Measurements from ENCODE around the gene CCDC13.
"Not testable (repeated sequence)": the region's sequence is repeated elsewhere in the genome, so short reads cannot be mapped to it uniquely, and the experiment has no call there.

Gene CCDC13

GRCh38 chr3:42772670-42773408, at the start of gene CCDC13:
TSS of gene CCDC13 (minus strand) at chr3:42773253. CDS start at chr3:42758345, 14,908 bp downstream.
- peaks cover 14% of the 10 kb centered on the region; the same call in 1 of the 2 replicates for H3K9me3 ChIP-seq (ENCODE audit: control insufficient read depth, insufficient read depth, low read depth, low read length)
- H3K9ac ChIP-seq (ENCODE audit: low read length) = no peak within 1 kb of the TSS
- no peaks in the 10 kb centered on the region for H3K36me3 ChIP-seq (ENCODE audit: control insufficient read depth, insufficient read depth, low read length)
- H3K27ac ChIP-seq (ENCODE audit: low read depth, low read length) = no peak within 1 kb of the TSS
- peaks cover 14% of the 10 kb centered on the region for H3K27me3 ChIP-seq (ENCODE audit: control insufficient read depth, insufficient read depth, low read length)
- H3K4me1 ChIP-seq (ENCODE audit: control insufficient read depth, insufficient read depth, low read length) = no peaks in the 10 kb centered on the region
- H3K4me3 ChIP-seq (ENCODE audit: low read depth, low read length) = peak within 1 kb of the TSS; percentile 63

DNA sequence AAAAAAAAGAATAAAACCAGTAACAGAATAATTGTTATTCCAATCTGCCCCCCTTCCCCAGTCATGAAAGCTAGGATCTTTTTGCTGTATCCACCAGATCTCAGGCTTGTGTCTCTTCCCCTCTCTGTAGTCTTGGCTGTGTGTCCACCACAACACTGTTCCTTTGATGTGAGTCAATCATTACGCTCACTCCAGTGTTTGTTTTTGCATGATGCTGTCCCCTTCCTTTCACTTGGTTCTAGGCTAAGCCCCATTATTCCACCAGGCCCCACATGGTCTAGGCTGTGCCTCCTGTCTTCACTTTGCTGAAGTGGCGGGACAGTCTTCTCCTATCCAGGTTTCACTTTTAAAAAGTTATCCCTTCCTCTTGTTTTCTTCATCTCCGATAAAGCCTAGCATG, 49.8 kb upstream of the CCDC13 start:
- Histone ChIP-seq H3K4me1 (ENCODE audit: control insufficient read depth, insufficient read depth, low read length) (peaks cover 5% of the 10 kb centered on the region), H3K4me3 (ENCODE audit: low read depth, low read length) (no peak overlapping the region), H3K27ac (ENCODE audit: low read depth, low read length) (no peak overlapping the region), H3K9me3 (ENCODE audit: control insufficient read depth, insufficient read depth, low read depth, low read length) (0 out of 2 replicates have a peak, but pooled peaks cover 4% of the 10 kb centered on the region), H3K9ac (ENCODE audit: low read length) (no peak overlapping the region), H3K27me3 (ENCODE audit: control insufficient read depth, insufficient read depth, low read length) (no peaks in the 10 kb centered on the region), H3K36me3 (ENCODE audit: control insufficient read depth, insufficient read depth, low read length) (no peaks in the 10 kb centered on the region)

DNA sequence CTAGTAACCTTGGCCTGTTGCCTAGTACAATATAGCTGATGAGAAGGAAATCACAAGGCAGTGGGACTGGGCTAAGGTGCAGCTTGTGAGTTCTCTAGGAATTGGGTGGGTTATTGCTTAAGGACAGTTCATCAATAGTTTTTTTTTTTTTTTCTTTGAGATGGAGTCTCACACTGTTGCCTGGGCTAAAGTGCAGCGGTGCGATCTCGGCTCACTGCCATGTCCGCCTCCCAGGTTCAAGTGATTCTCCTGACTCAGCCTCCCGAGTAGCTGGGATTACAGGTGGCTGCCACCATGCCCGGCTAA, 47.6 kb upstream of the CCDC13 start:
- peaks cover 5% of the 10 kb centered on the region for H3K4me1 ChIP-seq (ENCODE audit: control insufficient read depth, insufficient read depth, low read length)
- 0 out of 2 replicates have a peak, but pooled peaks cover 4% of the 10 kb centered on the region for H3K9me3 ChIP-seq (ENCODE audit: control insufficient read depth, insufficient read depth, low read depth, low read length)
- H3K4me3 ChIP-seq (ENCODE audit: low read depth, low read length) = no peak overlapping the region
- no peaks in the 10 kb centered on the region for H3K27me3 ChIP-seq (ENCODE audit: control insufficient read depth, insufficient read depth, low read length)
- H3K9ac ChIP-seq (ENCODE audit: low read length) = no peak overlapping the region
- H3K27ac ChIP-seq (ENCODE audit: low read depth, low read length) = no peak overlapping the region
- no peaks in the 10 kb centered on the region for H3K36me3 ChIP-seq (ENCODE audit: control insufficient read depth, insufficient read depth, low read length)

DNA sequence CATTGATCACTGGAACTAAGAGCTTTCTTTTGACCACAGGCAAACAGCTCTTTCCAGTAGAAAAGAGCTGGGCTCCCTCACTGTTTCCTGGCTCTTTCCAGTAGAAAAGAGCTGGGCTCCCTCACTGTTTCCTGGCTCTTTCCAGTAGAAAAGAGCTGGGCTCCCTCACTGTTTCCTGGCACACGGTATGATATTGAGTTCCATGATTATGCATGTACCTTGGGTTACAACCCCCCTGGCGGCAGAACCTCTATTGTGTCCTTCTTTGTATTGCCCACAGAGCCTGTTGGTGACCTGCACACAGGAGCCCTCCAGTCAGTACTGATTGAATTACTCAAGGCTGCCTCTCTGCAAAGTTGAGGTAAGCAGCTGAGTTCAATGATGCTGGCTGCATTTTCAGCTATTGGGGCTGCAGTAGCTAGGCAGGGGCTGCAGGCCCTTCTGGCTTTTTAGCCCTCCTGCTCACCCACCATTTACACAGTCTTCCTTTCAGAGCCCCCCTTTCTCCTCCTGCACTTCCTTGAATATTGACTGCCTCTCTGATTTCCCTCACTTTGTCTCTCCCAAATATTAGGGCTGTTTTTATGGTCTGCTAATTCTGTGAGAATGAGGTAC, 46.4 kb upstream of the CCDC13 start:
- Histone ChIP-seq H3K36me3 (ENCODE audit: control insufficient read depth, insufficient read depth, low read length) (no peaks in the 10 kb centered on the region), H3K27me3 (ENCODE audit: control insufficient read depth, insufficient read depth, low read length) (no peaks in the 10 kb centered on the region), H3K4me3 (ENCODE audit: low read depth, low read length) (no peak overlapping the region), H3K27ac (ENCODE audit: low read depth, low read length) (no peak overlapping the region), H3K9me3 (ENCODE audit: control insufficient read depth, insufficient read depth, low read depth, low read length) (0 out of 2 replicates have a peak, but pooled peaks cover 2% of the 10 kb centered on the region), H3K9ac (ENCODE audit: low read length) (no peak overlapping the region), H3K4me1 (ENCODE audit: control insufficient read depth, insufficient read depth, low read length) (peaks cover 5% of the 10 kb centered on the region)

GRCh38 chr3:42815826-42816225, 42.8 kb upstream of the CCDC13 start:
- H3K36me3 ChIP-seq (ENCODE audit: control insufficient read depth, insufficient read depth, low read length) = no peaks in the 10 kb centered on the region
- H3K27ac ChIP-seq (ENCODE audit: low read depth, low read length) = no peak overlapping the region
- H3K4me3 ChIP-seq (ENCODE audit: low read depth, low read length) = no peak overlapping the region
- H3K27me3 ChIP-seq (ENCODE audit: control insufficient read depth, insufficient read depth, low read length) = no peaks in the 10 kb centered on the region
- H3K9ac ChIP-seq (ENCODE audit: low read length) = no peak overlapping the region
- H3K4me1 ChIP-seq (ENCODE audit: control insufficient read depth, insufficient read depth, low read length) = peaks cover 16% of the 10 kb centered on the region
- H3K9me3 ChIP-seq (ENCODE audit: control insufficient read depth, insufficient read depth, low read depth, low read length) = no peaks in the 10 kb centered on the region

DNA sequence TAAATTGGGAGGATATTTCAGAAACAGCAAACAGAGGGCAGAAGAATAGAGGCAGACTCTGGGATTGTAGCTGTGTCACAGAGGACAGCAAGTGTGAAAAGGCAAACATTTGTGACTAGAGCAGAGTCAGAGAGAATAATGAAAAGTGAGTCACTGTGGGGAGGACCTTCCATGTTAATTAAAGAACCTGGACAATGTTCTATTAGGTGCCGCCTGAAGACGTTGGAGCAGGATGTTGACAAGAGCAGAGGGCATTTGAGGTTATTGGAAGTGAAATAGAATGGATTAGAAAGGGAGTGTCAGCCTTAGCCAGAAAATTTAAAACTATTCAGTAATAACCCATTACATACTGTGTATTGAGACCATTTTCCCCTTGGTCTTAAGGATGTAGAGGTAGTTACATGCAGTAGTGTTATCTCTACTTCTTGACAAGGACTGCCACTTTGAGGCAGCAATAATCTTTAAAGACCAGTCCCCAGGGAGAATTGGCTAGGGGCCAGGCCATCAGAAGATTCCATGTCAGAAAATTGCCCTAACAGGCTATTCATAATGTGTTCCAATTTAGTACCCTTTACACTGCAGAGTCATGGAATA, 42.0 kb upstream of the CCDC13 start:
- Histone ChIP-seq H3K4me1 (ENCODE audit: control insufficient read depth, insufficient read depth, low read length) (peaks cover 16% of the 10 kb centered on the region), H3K27ac (ENCODE audit: low read depth, low read length) (no peak overlapping the region), H3K9ac (ENCODE audit: low read length) (no peak overlapping the region), H3K9me3 (ENCODE audit: control insufficient read depth, insufficient read depth, low read depth, low read length) (no peaks in the 10 kb centered on the region), H3K4me3 (ENCODE audit: low read depth, low read length) (no peak overlapping the region), H3K27me3 (ENCODE audit: control insufficient read depth, insufficient read depth, low read length) (no peaks in the 10 kb centered on the region), H3K36me3 (ENCODE audit: control insufficient read depth, insufficient read depth, low read length) (no peaks in the 10 kb centered on the region)

DNA sequence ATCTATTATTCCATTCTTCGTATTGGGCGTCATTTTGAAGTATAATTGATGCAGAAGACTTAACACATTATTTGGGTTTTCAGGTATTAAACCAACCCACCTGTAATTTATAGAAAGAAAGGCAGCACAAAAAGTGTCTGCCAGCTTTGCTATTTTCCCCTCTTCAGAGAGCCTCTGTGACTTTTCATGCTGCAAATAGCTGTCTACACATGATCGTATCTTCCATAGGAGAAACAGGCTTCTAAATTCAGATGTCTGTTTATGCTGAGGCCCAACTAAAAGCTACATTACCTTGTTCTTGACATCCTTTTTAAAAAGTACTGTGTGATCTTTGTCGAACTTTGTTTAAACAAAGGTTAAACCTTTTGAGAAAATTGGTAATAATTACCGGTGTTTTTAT, 41.2 kb upstream of the CCDC13 start:
- Histone ChIP-seq H3K9me3 (ENCODE audit: control insufficient read depth, insufficient read depth, low read depth, low read length) (no peaks in the 10 kb centered on the region), H3K27me3 (ENCODE audit: control insufficient read depth, insufficient read depth, low read length) (no peaks in the 10 kb centered on the region), H3K4me3 (ENCODE audit: low read depth, low read length) (no peak overlapping the region), H3K4me1 (ENCODE audit: control insufficient read depth, insufficient read depth, low read length) (peaks cover 10% of the 10 kb centered on the region; the same call in 1 of the 2 replicates), H3K36me3 (ENCODE audit: control insufficient read depth, insufficient read depth, low read length) (no peaks in the 10 kb centered on the region), H3K27ac (ENCODE audit: low read depth, low read length) (no peak overlapping the region), H3K9ac (ENCODE audit: low read length) (no peak overlapping the region)

DNA sequence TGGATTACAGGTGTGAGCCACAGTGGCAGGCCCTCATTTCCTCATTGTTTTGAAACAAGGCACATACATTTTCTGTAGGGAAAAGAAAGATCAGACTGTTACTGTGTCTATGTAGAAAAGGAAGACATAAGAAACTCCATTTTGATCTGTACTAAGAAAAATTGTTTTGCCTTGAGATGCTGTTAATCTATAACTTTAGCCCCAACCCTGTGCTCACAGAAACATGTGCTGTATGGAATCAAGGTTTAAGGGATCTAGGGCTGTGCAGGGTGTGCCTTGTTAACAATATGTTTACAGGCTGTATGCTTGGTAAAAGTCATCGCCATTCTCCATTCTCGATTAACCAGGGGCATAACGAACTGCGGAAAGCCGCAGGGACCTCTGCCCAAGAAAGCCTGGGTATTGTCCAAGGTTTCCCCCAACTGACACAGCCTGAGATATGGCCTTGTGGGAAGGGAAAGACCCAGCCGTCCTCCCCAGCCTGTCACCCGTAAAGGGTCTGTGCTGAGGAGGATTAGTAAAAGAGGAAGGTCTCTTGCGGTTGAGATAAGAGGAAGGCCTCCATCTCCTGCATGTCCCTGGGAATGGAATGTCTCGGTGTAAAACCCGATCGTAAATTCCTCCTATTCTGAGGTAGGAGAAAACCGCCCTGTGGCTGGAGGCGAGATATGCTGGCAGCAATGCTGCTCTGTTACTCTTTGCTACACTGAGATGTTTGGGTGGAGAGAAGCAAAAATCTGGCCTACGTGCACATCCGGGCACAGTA, 38.2 kb upstream of the CCDC13 start:
- H3K4me3 ChIP-seq (ENCODE audit: low read depth, low read length); H3K27me3 ChIP-seq (ENCODE audit: control insufficient read depth, insufficient read depth, low read length); H3K9me3 ChIP-seq (ENCODE audit: control insufficient read depth, insufficient read depth, low read depth, low read length); H3K9ac ChIP-seq (ENCODE audit: low read length); H3K36me3 ChIP-seq (ENCODE audit: control insufficient read depth, insufficient read depth, low read length); H3K27ac ChIP-seq (ENCODE audit: low read depth, low read length): not testable (repeated sequence)
- H3K4me1 ChIP-seq (ENCODE audit: control insufficient read depth, insufficient read depth, low read length) = peaks cover 10% of the 10 kb centered on the region; the same call in 1 of the 2 replicates

GRCh38 chr3:42810706-42811105, 37.7 kb upstream of the CCDC13 start:
- H3K27ac ChIP-seq (ENCODE audit: low read depth, low read length); H3K36me3 ChIP-seq (ENCODE audit: control insufficient read depth, insufficient read depth, low read length); H3K27me3 ChIP-seq (ENCODE audit: control insufficient read depth, insufficient read depth, low read length); H3K4me3 ChIP-seq (ENCODE audit: low read depth, low read length); H3K9ac ChIP-seq (ENCODE audit: low read length); H3K9me3 ChIP-seq (ENCODE audit: control insufficient read depth, insufficient read depth, low read depth, low read length): not testable (repeated sequence)
- H3K4me1 ChIP-seq (ENCODE audit: control insufficient read depth, insufficient read depth, low read length) = peaks cover 10% of the 10 kb centered on the region

- no peak within 1 kb of the TSS for H3K4me3 ChIP-seq (ENCODE audit: low read depth, low read length)
- no peak within 1 kb of the TSS for H3K9ac ChIP-seq (ENCODE audit: low read length)
- H3K9me3 ChIP-seq (ENCODE audit: control insufficient read depth, insufficient read depth, low read depth, low read length) = no peaks in the 10 kb centered on the region
- peaks cover 10% of the 10 kb centered on the region; the same call in 1 of the 2 replicates for H3K27me3 ChIP-seq (ENCODE audit: control insufficient read depth, insufficient read depth, low read length)
- no peaks in the 10 kb centered on the region for H3K36me3 ChIP-seq (ENCODE audit: control insufficient read depth, insufficient read depth, low read length)
- peaks cover 17% of the 10 kb centered on the region for H3K4me1 ChIP-seq (ENCODE audit: control insufficient read depth, insufficient read depth, low read length)
- H3K27ac ChIP-seq (ENCODE audit: low read depth, low read length) = no peak within 1 kb of the TSS
Observed at GRCh38 chr3:42809202-42809601, 36.1 kb upstream of the CCDC13 start, which contains the start of gene ACKR2. TSS of gene ACKR2 (plus strand) at chr3:42809445. CDS start at chr3:42864503, 55,058 bp downstream.

Data from HUES6 (cell line).